Fibroblast of skin of abdomen (primary cell): ENCODE results near the gene RPL18.

ENCODE experiments used
- DNase-seq: peaks from one replicate; pipeline ENCODE4 v3.0.0-alpha.2; 2013

Gene RPL18

DNA sequence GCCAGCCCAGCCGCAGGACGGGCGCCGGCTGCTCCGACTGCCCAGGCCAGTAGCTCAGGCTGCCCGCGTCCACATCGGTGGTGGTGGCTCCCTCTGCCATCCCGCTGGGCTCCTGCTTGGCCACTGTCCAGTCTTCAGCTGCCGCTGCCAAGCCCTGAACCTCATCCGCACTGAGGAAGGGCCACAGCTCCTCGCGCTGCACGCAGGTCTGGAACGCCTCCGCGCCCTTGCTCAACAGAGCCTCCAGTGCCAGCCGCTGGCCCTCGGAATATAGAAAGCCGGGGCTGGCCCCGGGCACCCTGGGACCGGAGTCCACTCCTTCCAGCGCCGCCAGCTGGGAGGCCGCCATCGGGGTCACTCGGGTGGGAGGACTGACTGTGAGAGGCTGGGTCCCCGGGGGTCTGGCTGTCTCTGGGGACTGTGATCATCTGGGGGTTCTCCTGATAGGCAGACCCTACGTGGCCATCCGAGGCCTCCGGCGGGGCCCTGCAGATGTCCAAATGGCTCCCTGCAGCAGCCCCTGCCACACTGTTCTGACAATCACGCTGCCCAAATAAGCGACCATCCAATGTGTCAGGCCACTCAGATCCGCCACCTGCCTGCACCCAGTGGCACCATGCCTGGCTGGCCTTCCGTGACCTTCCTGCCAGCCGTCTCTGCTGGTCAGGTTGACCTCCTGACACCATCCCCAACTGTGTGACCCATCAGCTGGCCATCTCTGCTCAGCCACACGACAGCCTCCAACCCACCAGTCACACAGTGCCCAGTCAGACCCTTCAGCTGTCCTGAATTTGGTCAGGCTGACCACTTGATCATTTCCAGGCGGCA lies 5.7 kb downstream of the RPL18 start:
- no peak for DNase-seq

- DNase-seq, result no peak
These were observed 7.1 kb downstream of the RPL18 start for GRCh38 chr19:48611872-48612271.

GRCh38 chr19:48609571-48610108 lies 9.3 kb downstream of the RPL18 start:
- no peak for DNase-seq

DNA sequence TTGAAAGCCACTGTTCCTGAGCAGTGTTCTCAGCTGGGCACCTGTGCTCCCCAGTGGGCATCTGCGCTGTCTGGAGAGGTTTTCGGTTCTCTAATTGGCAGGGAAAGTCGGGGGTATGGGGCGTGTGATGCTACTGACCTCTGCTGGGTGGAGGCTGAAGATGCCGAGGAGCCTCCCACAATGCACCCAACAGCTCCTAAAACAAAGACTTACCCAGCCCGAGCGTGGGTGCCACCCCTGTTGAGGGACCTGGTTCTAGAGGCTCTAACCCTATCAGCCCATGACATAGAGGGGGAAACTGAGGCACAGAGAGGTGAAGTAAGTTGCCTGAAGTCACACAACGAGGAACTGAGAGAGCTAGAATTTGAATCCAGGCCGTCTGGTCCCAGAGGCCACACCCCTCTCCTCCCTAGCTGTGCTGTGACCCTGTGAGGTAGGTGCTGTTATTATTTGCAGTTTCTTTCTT lies 10.1 kb downstream of the RPL18 start:
- peak; percentile 42 for DNase-seq

DNA sequence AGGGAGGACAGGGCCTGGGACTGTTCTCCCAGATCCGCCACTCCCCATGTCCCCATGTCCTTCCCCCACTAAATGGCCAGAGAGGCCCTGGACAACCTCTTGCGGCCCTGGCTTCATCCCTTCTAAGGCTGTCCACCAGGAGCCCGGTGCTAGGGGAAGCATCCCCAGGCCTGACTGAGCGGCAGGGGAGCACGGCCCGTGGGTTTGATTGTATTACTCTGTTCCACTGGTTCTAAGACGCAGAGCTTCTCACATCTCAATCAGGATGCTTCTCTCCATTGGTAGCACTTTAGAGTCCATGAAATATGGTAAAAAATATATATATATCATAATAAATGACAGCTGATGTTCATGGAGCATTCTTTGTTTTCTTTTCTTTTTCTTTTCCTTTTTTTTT lies 11.6 kb downstream of the RPL18 start:
- no peak for DNase-seq

- DNase-seq, result no peak
These were observed 12.3 kb downstream of the RPL18 start, which contains the start of gene SPACA4 for GRCh38 chr19:48606463-48607358. TSS of gene SPACA4 (plus strand) at chr19:48606742. CDS start at chr19:48606979, 237 bp downstream.

DNA sequence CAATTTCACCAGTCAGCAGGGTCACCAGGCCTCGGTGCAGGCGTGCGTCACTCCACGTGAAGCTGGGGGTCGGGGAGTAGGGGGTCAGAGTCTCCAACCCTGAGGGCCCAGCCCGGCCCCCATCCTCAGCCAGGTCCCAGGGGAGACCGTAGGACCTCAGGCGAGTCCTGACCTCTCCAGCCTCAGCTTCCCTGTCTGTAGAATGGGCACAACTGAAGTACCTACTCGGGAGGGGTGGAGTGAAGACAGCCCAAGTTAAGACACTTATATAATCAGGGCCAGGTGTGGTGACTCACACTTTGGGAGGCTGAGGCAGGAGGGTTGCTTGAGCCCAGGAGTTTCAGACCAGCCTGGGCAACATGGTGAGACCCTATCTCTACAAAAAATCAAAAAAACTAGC lies 15.1 kb downstream of the RPL18 start:
- no peak for DNase-seq

DNA sequence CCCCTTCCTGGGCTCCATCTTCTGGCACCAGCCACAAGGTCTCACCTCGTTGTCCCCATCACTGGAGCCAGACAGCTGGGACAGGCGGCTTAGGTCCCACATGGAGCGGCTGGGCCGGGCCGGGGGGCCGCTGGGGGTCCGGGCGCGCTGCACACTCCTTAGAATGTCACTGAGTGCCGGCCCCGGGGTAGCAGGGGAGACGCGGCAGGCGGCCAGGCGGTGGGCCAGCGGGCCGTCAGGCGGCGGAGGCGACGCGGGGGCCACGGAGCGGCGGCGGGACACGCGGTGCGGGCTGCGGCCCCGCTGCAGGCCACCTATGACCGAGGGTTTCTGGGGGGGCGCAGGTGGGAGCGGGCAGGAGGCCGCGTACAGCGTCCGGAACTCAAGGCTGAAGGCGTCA lies 15.5 kb downstream of the RPL18 start:
- no peak for DNase-seq

DNA sequence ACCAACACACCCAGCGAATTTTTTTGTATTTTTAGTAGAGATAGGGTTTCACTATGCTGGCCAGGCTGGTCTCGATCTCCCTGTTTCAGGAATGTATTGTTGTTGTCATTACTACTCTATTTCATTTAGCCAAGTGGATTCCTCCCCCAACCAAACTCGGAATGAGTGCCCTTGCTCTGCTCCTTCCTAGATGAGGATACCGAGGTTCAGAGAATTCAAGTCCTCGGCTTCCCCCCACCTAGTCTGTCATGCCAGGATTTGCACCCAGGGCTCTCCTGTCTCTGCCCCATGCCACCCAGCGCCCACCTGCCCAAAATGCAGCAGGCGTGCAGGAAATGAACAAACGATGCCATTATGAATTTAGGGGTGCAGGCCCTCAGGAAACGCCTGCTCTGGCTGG lies 16.0 kb downstream of the RPL18 start:
- DNase-seq, result no peak

DNA sequence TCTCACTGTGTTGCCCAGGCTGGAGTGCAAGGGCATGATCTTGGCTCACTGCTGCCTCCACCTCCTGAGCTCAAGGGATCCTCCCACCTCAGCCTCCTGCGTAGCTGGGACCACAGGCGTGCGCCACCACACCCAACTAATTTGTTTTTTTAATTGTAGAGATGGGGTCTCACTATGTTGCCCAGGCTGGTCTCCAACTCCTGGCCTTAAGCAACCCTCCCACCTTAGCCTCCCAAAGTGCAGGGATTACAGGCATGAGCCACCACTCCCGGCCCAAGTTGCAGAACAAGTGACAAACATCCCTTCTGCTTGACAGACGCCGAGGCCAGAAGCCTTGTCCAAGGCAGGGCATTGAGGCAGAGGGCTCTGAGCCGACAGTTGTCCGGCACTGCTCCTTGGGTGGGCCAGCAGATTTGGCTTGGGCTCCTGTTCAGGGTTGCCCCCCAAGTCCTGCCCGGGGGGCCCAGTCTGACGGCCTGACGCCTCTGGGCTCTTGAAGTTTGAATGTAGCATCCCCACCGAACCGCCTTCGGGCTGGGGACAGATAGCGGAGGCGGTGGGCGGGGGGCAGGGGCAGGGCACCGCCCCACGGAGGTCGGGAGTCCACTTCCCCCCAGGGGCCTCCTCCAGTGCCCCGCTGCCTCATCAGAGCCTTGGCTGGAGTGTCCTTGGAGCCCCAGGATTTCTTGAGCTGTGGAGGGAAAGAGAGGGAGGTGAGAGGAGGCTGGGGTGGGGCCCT lies 18.1 kb downstream of the RPL18 start:
- no peak for DNase-seq

GRCh38 chr19:48598996-48599700 lies 19.8 kb downstream of the RPL18 start:
- no peak for DNase-seq

DNA sequence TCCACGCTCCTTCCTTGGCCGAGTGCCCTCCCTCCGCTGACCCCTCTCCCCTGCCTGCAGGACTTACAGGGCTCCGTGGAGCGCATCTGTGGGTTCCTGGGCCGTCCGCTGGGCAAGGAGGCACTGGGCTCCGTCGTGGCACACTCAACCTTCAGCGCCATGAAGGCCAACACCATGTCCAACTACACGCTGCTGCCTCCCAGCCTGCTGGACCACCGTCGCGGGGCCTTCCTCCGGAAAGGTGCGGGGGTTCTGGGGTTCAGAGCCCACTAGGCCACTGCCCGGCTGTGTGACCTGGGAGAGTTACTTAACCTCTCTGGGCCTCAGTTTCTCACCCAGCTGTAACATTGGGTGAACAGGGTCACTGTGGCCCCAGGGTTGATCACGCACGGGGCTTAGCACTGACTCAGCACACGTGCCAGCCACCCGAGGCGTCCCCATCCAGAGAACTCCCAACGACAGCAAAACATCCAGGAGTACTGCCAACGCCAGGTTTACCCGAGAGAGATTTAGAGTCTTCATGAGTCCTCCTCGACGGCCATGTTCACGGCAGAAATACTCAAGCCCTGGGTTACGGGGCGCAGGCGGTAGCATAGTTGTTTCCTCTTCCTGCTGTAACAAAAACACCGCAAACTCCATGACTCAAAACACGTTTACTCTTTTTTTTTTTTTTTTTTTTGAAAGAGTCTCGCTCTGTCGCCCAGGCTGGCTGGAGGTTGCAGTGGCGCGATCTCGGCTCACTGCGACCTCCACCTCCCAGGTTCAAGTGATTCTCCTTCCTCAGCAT lies 22.1 kb downstream of the RPL18 start:
- DNase-seq, result no peak

- DNase-seq, result no peak
These were observed 22.7 kb downstream of the RPL18 start for GRCh38 chr19:48596237-48596636.

DNA sequence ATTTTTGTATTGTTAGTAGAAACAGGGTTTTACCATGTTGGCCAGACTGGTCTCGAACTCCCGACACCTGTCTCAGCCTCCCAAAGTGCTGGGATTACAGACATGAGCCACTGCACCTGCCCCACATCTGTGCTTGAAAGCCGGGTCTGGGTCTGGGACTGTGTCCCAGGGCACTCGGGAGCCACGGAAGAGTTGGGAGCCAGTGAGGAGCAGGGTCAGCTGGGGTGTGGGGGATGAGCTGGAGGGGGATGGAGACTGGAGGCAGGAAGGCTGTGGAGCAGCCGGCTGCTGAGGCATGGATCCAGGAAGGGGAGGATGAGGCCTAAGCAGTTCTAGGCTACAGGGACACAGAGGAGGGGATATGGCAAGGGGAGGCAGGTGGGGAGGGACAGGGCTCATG lies 23.1 kb downstream of the RPL18 start:
- no peak for DNase-seq

GRCh38 chr19:48595171-48595570 lies 23.8 kb downstream of the RPL18 start:
- no peak for DNase-seq

GRCh38 chr19:48591021-48591420 lies 28.0 kb downstream of the RPL18 start:
- DNase-seq, result no peak

- peak; percentile 80 for DNase-seq
These were observed 30.1 kb downstream of the RPL18 start for GRCh38 chr19:48588670-48589401.

DNA sequence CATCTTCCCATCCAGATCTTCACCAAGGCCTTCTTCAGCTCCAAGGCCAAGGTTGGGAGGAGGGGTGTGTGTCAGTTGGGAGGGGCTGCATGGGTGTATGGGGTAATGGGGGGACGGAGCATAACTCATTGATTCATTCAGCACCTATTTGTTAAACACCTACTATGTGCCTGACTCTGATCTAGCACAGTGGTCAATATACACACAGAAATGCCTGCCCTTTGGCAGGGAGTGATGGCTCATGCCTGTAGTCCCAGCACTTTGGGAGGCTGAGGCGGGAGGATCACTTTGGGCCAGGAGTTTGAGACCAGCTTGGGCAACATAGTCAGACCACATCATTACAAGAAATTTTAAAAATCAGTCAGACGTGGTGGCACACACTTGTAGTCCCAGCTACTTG lies 31.6 kb downstream of the RPL18 start:
- no peak for DNase-seq

- no peak for DNase-seq
These were observed 36.8 kb downstream of the RPL18 start for GRCh38 chr19:48582168-48582567.

GRCh38 chr19:48578891-48579290 lies 40.1 kb downstream of the RPL18 start:
- DNase-seq, result peak; percentile 52
